Measurements from ENCODE around the gene NDUFB5. TPM values are rescaled to one million over a fixed set of nuclear protein-coding genes. Genes with fewer than 3 reads are reported as not detected.
A peak's percentile ranks its signal among the peaks of the same experiment; 100 is the strongest.

The NDUFB5 gene
- total RNA-seq, 1 experiment from 2014 or later = 96.2 TPM

GRCh38 chr3:179562591-179563270, 41.9 kb upstream of the NDUFB5 start, which contains the start of gene ACTL6A:
TSS of gene ACTL6A (plus strand) at chr3:179562926. CDS start at chr3:179563093, 167 bp downstream.
- Histone ChIP-seq H3K4me3 (ENCODE audit: low read depth, low read length, poor library complexity, severe bottlenecking) (peak within 1 kb of the TSS; percentile 90), H3K9me3 (ENCODE audit: low read depth, low read length, poor library complexity, severe bottlenecking) (no peaks in the 10 kb centered on the region), H3K27me3 (replicated peaks; ENCODE audit: insufficient read depth, low read depth, low read length, poor library complexity) (no peaks in the 10 kb centered on the region), H3K4me1 (ENCODE audit: insufficient read depth, low read length, poor library complexity, severe bottlenecking) (peaks cover 14% of the 10 kb centered on the region), H3K36me3 (ENCODE audit: insufficient read depth, low read length, poor library complexity, severe bottlenecking) (no peaks in the 10 kb centered on the region), H3K27ac (ENCODE audit: low read depth, low read length, poor library complexity, severe bottlenecking) (peak within 1 kb of the TSS; percentile 93)
- ChIA-PET CTCF (interaction anchor here (0.6 to 1.4 kb wide), 3 partner anchors 116 to 1111 kb away, joined by 3 to 7 read pairs (median 5); no protein-coding TSS in a partner anchor), POLR2A (ENCODE audit: low non-redundant PET) (interaction anchor here (0.6 to 0.8 kb wide), 4 partner anchors 14 to 415 kb away, joined by 4 read pairs; partner anchors contain the start of gene GNB4)
- DNase-seq (ENCODE audit: low spot score) = peak; percentile 100
- no TSS peak for BruUV-seq (replicated peaks)
- intact Hi-C loops (cut with micrococcal nuclease; ENCODE audit: unreplicated experiment) = loop anchor here (1.0 to 5.0 kb wide), 2 partner anchors 240 to 545 kb away; no protein-coding TSS in a partner anchor
- no peak for TF ChIP-seq EZH2 (IDR thresholded peaks at IDR 0.05; ENCODE audit: borderline replicate concordance, low read depth, low read length, poor library complexity, severe bottlenecking)
- no peak for TF ChIP-seq CTCF (conservative IDR thresholded peaks at IDR 0.05; ENCODE audit: low read depth, low read length)

GRCh38 chr3:179563271-179563783, 41.3 kb upstream of the NDUFB5 start:
- Histone ChIP-seq H3K36me3 (ENCODE audit: insufficient read depth, low read length, poor library complexity, severe bottlenecking) (no peaks in the 10 kb centered on the region), H3K27me3 (replicated peaks; ENCODE audit: insufficient read depth, low read depth, low read length, poor library complexity) (no peaks in the 10 kb centered on the region), H3K9me3 (ENCODE audit: low read depth, low read length, poor library complexity, severe bottlenecking) (no peaks in the 10 kb centered on the region), H3K4me1 (ENCODE audit: insufficient read depth, low read length, poor library complexity, severe bottlenecking) (peaks cover 12% of the 10 kb centered on the region), H3K27ac (ENCODE audit: low read depth, low read length, poor library complexity, severe bottlenecking) (peak overlapping the region; percentile 93), H3K4me3 (ENCODE audit: low read depth, low read length, poor library complexity, severe bottlenecking) (peak overlapping the region; percentile 90)
- ChIA-PET POLR2A (ENCODE audit: low non-redundant PET) (interaction anchor here (0.6 to 0.7 kb wide), 3 partner anchors 11 to 44 kb away, joined by 3 to 4 read pairs (median 3); no protein-coding TSS in a partner anchor), CTCF (interaction anchor here (0.6 to 0.7 kb wide), 3 partner anchors 87 to 1111 kb away, joined by 3 to 7 read pairs (median 3); no protein-coding TSS in a partner anchor)
- DNase-seq (ENCODE audit: low spot score) = peak; percentile 83
- TF ChIP-seq CTCF (conservative IDR thresholded peaks at IDR 0.05; ENCODE audit: low read depth, low read length) (peak; percentile 41), EZH2 (IDR thresholded peaks at IDR 0.05; ENCODE audit: borderline replicate concordance, low read depth, low read length, poor library complexity, severe bottlenecking) (no peak)
- intact Hi-C loops (cut with micrococcal nuclease; ENCODE audit: unreplicated experiment) = loop anchor here (5.0 kb wide), 1 partner anchor 546 kb away; no protein-coding TSS in a partner anchor
- no TSS peak for BruUV-seq (replicated peaks)

- ChIA-PET CTCF (no interaction called here), POLR2A (ENCODE audit: low non-redundant PET) (no interaction called here)
- H3K4me3 ChIP-seq (ENCODE audit: low read depth, low read length, poor library complexity, severe bottlenecking) = no peak overlapping the region
Observed at GRCh38 chr3:179565496-179565895, 39.1 kb upstream of the NDUFB5 start.

More at GRCh38 chr3:179565496-179565895, 39.1 kb upstream of the NDUFB5 start:
- peaks cover 9% of the 10 kb centered on the region for H3K4me1 ChIP-seq (ENCODE audit: insufficient read depth, low read length, poor library complexity, severe bottlenecking)
- intact Hi-C loops (cut with micrococcal nuclease; ENCODE audit: unreplicated experiment) = no loop called here
- DNase-seq (ENCODE audit: low spot score) = no peak
- H3K9me3 ChIP-seq (ENCODE audit: low read depth, low read length, poor library complexity, severe bottlenecking) = no peaks in the 10 kb centered on the region
- no peaks in the 10 kb centered on the region for H3K27me3 ChIP-seq (replicated peaks; ENCODE audit: insufficient read depth, low read depth, low read length, poor library complexity)
- peaks cover 10% of the 10 kb centered on the region for H3K36me3 ChIP-seq (ENCODE audit: insufficient read depth, low read length, poor library complexity, severe bottlenecking)
- no peak overlapping the region for H3K27ac ChIP-seq (ENCODE audit: low read depth, low read length, poor library complexity, severe bottlenecking)
- TF ChIP-seq EZH2 (IDR thresholded peaks at IDR 0.05; ENCODE audit: borderline replicate concordance, low read depth, low read length, poor library complexity, severe bottlenecking) (no peak), CTCF (conservative IDR thresholded peaks at IDR 0.05; ENCODE audit: low read depth, low read length) (no peak)
- no TSS peak for BruUV-seq (replicated peaks)
